H1 (cell line): ENCODE results near the gene CLN6. TPM values are rescaled to one million over a fixed set of nuclear protein-coding genes. Genes with fewer than 3 reads are reported as not detected.

Experiments used
- CTCF ChIA-PET: fragments of 300-600 bp; sonication (Branson Sonifier 250); formaldehyde crosslinking; loops from one replicate; lab custom pipeline; 2021; ENCODE audit not compliant: partially characterized antibody; lab: Charles Lee
- POLR2A ChIA-PET: fragments of 300-600 bp; sonication (Branson Sonifier 250); formaldehyde crosslinking; loops from one replicate; lab custom pipeline; 2021; ENCODE audit warnings: inconsistent platforms; ENCODE audit not compliant: partially characterized antibody; lab: Charles Lee
- DNase-seq, 2 experiments: peaks; one replicate each; pipeline versions ENCODE4 v3.0.0 to v3.0.0-alpha.2; 2010 to 2022; ENCODE audit warnings: low spot score in 2 of 2, low read depth in 1 of 2, mixed read lengths in 1 of 2
- FAIRE-seq: peaks from 2 replicates; lab custom pipeline; 2011; peaks lifted over from hg19 to GRCh38; lab: Jason Lieb, UNC
- H2AFZ ChIP-seq: 2 replicates; pipeline ENCODE4 v1.8.1; 2012; ENCODE audit warnings: low read length, inconsistent platforms
- H2AK5ac ChIP-seq: 2 replicates; pipeline ENCODE4 v1.6.1; 2013; ENCODE audit warnings: low read depth, low read length
- H2BK120ac ChIP-seq: replicated peaks from 2 replicates; pipeline ENCODE3; 2013; ENCODE audit warnings: low read depth, low read length, inconsistent platforms
- H2BK12ac ChIP-seq: 2 replicates; pipeline ENCODE4 v1.6.1; 2013; ENCODE audit warnings: low read depth, low read length
- H2BK15ac ChIP-seq: 2 replicates; pipeline ENCODE4 v1.6.1; 2013; ENCODE audit warnings: low read length
- H2BK20ac ChIP-seq: 2 replicates; pipeline ENCODE4 v1.6.1; 2013; ENCODE audit warnings: low read length
- H2BK5ac ChIP-seq: 2 replicates; pipeline ENCODE4 v1.6.1; 2013; ENCODE audit warnings: low read depth, low read length
- H3K14ac ChIP-seq: 2 replicates; pipeline ENCODE4 v1.6.1; 2013; ENCODE audit warnings: inconsistent platforms; ENCODE audit not compliant: insufficient read length
- H3K18ac ChIP-seq: 2 replicates; pipeline ENCODE4 v1.6.1; 2013; ENCODE audit warnings: low read length; ENCODE audit errors: extremely low read depth
- H3K23ac ChIP-seq: 2 replicates; pipeline ENCODE4 v1.6.1; 2013; ENCODE audit warnings: inconsistent platforms; ENCODE audit not compliant: insufficient read length
- H3K23me2 ChIP-seq: 2 replicates; pipeline ENCODE4 v1.6.1; 2013; ENCODE audit warnings: low read depth, low read length
- H3K27ac ChIP-seq: 2 replicates; pipeline ENCODE4 v1.6.1; 2011; ENCODE audit warnings: low read depth, low read length, inconsistent platforms
- H3K27me3 ChIP-seq, 4 experiments: replicated peaks in 1 of 4; 1 replicate in 1 of 4; 2 replicates in 3 of 4; pipeline versions ENCODE4 v1.6.1 to v1.8.1; 2011 to 2013; ENCODE audit warnings: low read length in 3 of 4, mild to moderate bottlenecking in 3 of 4, inconsistent platforms in 2 of 4, mixed read lengths in 2 of 4, moderate library complexity in 1 of 4; ENCODE audit not compliant: control insufficient read depth in 3 of 4, insufficient read depth in 3 of 4; ENCODE audit errors: extremely low read depth in 1 of 4
- H3K36me3 ChIP-seq, 4 experiments: 2 replicates each; pipeline versions ENCODE4 v1.6.1 to v1.8.1; 2011 to 2013; ENCODE audit warnings: mild to moderate bottlenecking in 4 of 4, low read length in 3 of 4, moderate library complexity in 2 of 4, control low read depth in 1 of 4, inconsistent platforms in 1 of 4; ENCODE audit not compliant: insufficient read depth in 4 of 4, control insufficient read depth in 2 of 4
- H3K4ac ChIP-seq: replicated peaks from 2 replicates; pipeline ENCODE3; 2013; ENCODE audit warnings: low read length, low read depth, mixed read lengths, inconsistent platforms; ENCODE audit not compliant: insufficient read length
- H3K4me1 ChIP-seq, 4 experiments: replicated peaks in 1 of 4; 1 replicate in 1 of 4; 2 replicates in 3 of 4; pipeline versions ENCODE4 v1.6.1 to v1.8.1; 2011 to 2013; ENCODE audit warnings: low read length in 3 of 4, inconsistent platforms in 2 of 4, mixed read lengths in 1 of 4; ENCODE audit not compliant: insufficient read depth in 4 of 4, control insufficient read depth in 3 of 4
- H3K4me2 ChIP-seq, 2 experiments: 2 replicates each; pipeline versions ENCODE4 v1.6.1 to v1.8.1; 2011 to 2013; ENCODE audit warnings: low read depth in 2 of 2, low read length in 2 of 2, control low read depth in 1 of 2, inconsistent platforms in 1 of 2, mild to moderate bottlenecking in 1 of 2; ENCODE audit not compliant: insufficient read depth in 1 of 2
- H3K4me3 ChIP-seq, 4 experiments: fragments of 200-600, 300-600 bp in 1 of 4; sonication (generic), shearing (Covaris generic), sonication (Bioruptor Twin) in 1 of 4; 2 replicates each; pipeline versions ENCODE4 v1.5.1 to v1.8.1; 2011 to 2016; ENCODE audit warnings: low read length in 4 of 4, low read depth in 3 of 4, control low read depth in 2 of 4, inconsistent platforms in 2 of 4, mild to moderate bottlenecking in 2 of 4, mixed read lengths in 1 of 4, moderate library complexity in 1 of 4; ENCODE audit not compliant: insufficient read depth in 2 of 4; ENCODE audit errors: extremely low read depth in 1 of 4
- H3K56ac ChIP-seq: replicated peaks from 2 replicates; pipeline ENCODE3; 2013; ENCODE audit warnings: low read depth, mild to moderate bottlenecking, mixed read lengths, low read length, inconsistent platforms; ENCODE audit not compliant: insufficient read length
- H3K79me1 ChIP-seq: 2 replicates; pipeline ENCODE4 v1.6.1; 2013; ENCODE audit warnings: low read depth, low read length, control low read depth
- H3K79me2 ChIP-seq, 2 experiments: 2 replicates each; pipeline versions ENCODE4 v1.6.1 to v1.8.1; 2012 to 2013; ENCODE audit warnings: low read length in 2 of 2, mild to moderate bottlenecking in 2 of 2, inconsistent platforms in 1 of 2; ENCODE audit not compliant: insufficient read depth in 2 of 2, control insufficient read depth in 1 of 2
- H3K9ac ChIP-seq, 4 experiments: replicated peaks in 1 of 4; 1 replicate in 1 of 4; 2 replicates in 3 of 4; pipeline versions ENCODE4 v1.6.1 to v1.8.1; 2011 to 2013; ENCODE audit warnings: low read depth in 3 of 4, low read length in 3 of 4, control low read depth in 2 of 4, mild to moderate bottlenecking in 2 of 4, moderate library complexity in 2 of 4, inconsistent platforms in 1 of 4; ENCODE audit errors: extremely low read depth in 1 of 4
- H3K9me3 ChIP-seq, 2 experiments: 2 replicates each; pipeline versions ENCODE4 v1.6.1 to v1.8.1; 2012 to 2013; ENCODE audit warnings: mild to moderate bottlenecking in 2 of 2, moderate library complexity in 2 of 2, control low read depth in 1 of 2, inconsistent platforms in 1 of 2, low read depth in 1 of 2, low read length in 1 of 2, mixed read lengths in 1 of 2; ENCODE audit not compliant: insufficient read depth in 2 of 2
- H4K20me1 ChIP-seq, 2 experiments: replicated peaks in 1 of 2; 2 replicates each; pipeline versions ENCODE3 to v1.8.1; 2011 to 2013; ENCODE audit warnings: inconsistent platforms in 2 of 2, low read length in 2 of 2, mild to moderate bottlenecking in 1 of 2; ENCODE audit not compliant: insufficient read depth in 2 of 2, control insufficient read depth in 1 of 2
- H4K5ac ChIP-seq: 2 replicates; pipeline ENCODE4 v1.6.1; 2013; ENCODE audit warnings: low read length, low read depth, mixed read lengths, inconsistent platforms; ENCODE audit not compliant: insufficient read length
- H4K8ac ChIP-seq: 2 replicates; pipeline ENCODE4 v1.8.0; 2013; ENCODE audit warnings: mild to moderate bottlenecking, moderate library complexity, low read length, inconsistent platforms; ENCODE audit not compliant: insufficient read depth; ENCODE audit errors: extremely low read depth
- H4K91ac ChIP-seq: replicated peaks from 2 replicates; pipeline ENCODE3; 2013; ENCODE audit warnings: low read length, mixed read lengths, inconsistent platforms; ENCODE audit not compliant: insufficient read length
- HDAC2 ChIP-seq, 2 experiments: fragments of 300-600 bp in 1 of 2; sonication (generic) in 1 of 2; IDR thresholded peaks; 2 replicates each; pipeline ENCODE4 v1.6.1; 2011 to 2012; ENCODE audit warnings: low read depth in 2 of 2, low read length in 2 of 2, mild to moderate bottlenecking in 2 of 2, moderate library complexity in 2 of 2, borderline replicate concordance in 1 of 2, inconsistent platforms in 1 of 2
- SIRT6 ChIP-seq: IDR thresholded peaks from one replicate; pipeline ENCODE4 v1.7.1; 2012; ENCODE audit warnings: low read length, inconsistent platforms
- SP4 ChIP-seq: IDR thresholded peaks from 2 replicates; pipeline ENCODE4 v1.6.1; 2012; ENCODE audit warnings: low read length, inconsistent platforms
- polyA plus RNA-seq, 7 experiments: library from polyadenylated mRNA; depleted of rRNA in 3 of 7; stranded (reverse) in 5 of 7; unstranded in 2 of 7; fragments of >200 nt in 5 of 7; fragments of 200-250 nt in 2 of 7; gene quantifications; 1 replicate in 5 of 7; 2 replicates in 1 of 7; 4 replicates in 1 of 7; pipeline versions ENCODE4 v1.2.1 to v1.2.3, GENCODE V29; 2011 to 2013; ENCODE audit warnings: missing spikeins in 2 of 7, mixed read lengths in 2 of 7
- total RNA-seq: library from RNA; stranded (reverse); fragmentation: NEBNext Ultra II Directional; extraction: Animal tissue kit (Norgen Biotek cat#: 25700); gene quantifications from 2 replicates; pipeline ENCODE4 v1.2.1, GENCODE V29; 2021

CLN6 gene
- total and polyA plus RNA-seq, 2 of the 8 experiments (the other 6 are each of a cell fraction or from before 2014, with no cell fraction given) = 60.0 to 137 TPM

DNA sequence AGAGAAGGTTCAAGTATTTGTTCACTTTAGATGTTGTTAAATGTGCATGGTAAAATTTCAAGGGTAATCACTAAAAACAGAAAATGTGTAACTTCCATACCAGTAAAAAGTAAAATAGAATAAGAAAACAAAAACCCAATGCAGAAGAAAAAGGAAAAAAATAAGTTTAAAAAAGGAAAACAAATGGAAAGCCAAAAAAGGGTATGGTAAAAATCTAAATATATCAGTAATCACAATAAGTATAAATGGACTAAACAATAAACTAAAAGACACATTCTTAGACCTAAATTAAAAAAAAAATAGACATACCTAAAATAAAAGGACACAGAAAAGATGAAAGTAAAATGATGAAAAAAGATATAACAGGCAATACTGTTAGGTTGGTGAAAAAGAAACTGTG is 9.5 kb upstream of the CLN6 start:
- no peak for FAIRE-seq
- CTCF ChIA-PET = no interaction called here
- H3K14ac ChIP-seq = no peak overlapping the region

More for the DNA sequence above, 9.5 kb upstream of the CLN6 start:
- no peak overlapping the region for H4K5ac ChIP-seq
- no peak overlapping the region for H3K9ac ChIP-seq
- peaks cover 0 to 5% (median 0%) of the 10 kb centered on the region in 4 experiments; a peak in 1 of 7 replicates for H3K4me1 ChIP-seq
- no peaks in the 10 kb centered on the region for H3K36me3 ChIP-seq
- no peaks in the 10 kb centered on the region for H3K23me2 ChIP-seq
- H3K27ac ChIP-seq = no peak overlapping the region
- no peaks in the 10 kb centered on the region for H3K79me2 ChIP-seq
- no peak overlapping the region for H2BK12ac ChIP-seq
- H2BK15ac ChIP-seq = no peak overlapping the region
- H3K23ac ChIP-seq = no peak overlapping the region
- TF ChIP-seq HDAC2 (IDR thresholded peaks at IDR 0.05; ENCODE audit: borderline replicate concordance in 1 of 2, low read depth in 2 of 2, low read length in 2 of 2) (no peak), SIRT6 (no peak), SP4 (no peak)
- TF ChIP-seq, all 59 proteins: peak for 0
- H2BK5ac ChIP-seq = no peak overlapping the region
- no peak overlapping the region for H3K4ac ChIP-seq
- H3K9me3 ChIP-seq = peaks cover 0 to 1% of the 10 kb centered on the region in 2 experiments; a peak in 1 of 4 replicates
- H4K8ac ChIP-seq = no peak overlapping the region
- DNase-seq = no peak
- no peak overlapping the region for H2BK20ac ChIP-seq
- H4K20me1 ChIP-seq = no peaks in the 10 kb centered on the region
- no peak overlapping the region for H3K56ac ChIP-seq
- H3K4me2 ChIP-seq = no peak overlapping the region
- no peak overlapping the region for H2AFZ ChIP-seq
- POLR2A ChIA-PET = no interaction called here
- H4K91ac ChIP-seq = no peak overlapping the region
- no peak overlapping the region for H3K4me3 ChIP-seq
- H2AK5ac ChIP-seq = no peak overlapping the region
- no peak overlapping the region for H2BK120ac ChIP-seq
- no peak overlapping the region for H3K18ac ChIP-seq
- no peaks in the 10 kb centered on the region for H3K79me1 ChIP-seq
- no peaks in the 10 kb centered on the region for H3K27me3 ChIP-seq
